Gastrocnemius medialis (tissue), 4 donors: ENCODE data around the gene ITGA8.
"Not testable (repeated sequence)": the region's sequence is repeated elsewhere in the genome, so short reads cannot be mapped to it uniquely, and the experiment has no call there.

Experiments
- POLR2A ChIP-seq, 2 donors: fragments of 450-650 bp; IDR thresholded peaks; one replicate each; pipeline ENCODE4 v1.6.1; 2017; ENCODE audit warnings: antibody characterized with exemption in 2 of 2, mild to moderate bottlenecking in 2 of 2, moderate library complexity in 2 of 2
- TF ChIP-seq, protein P1 (sequence below), 5 experiments: fragments of 450-650 bp in 3 of 5; fragments of 200-600 bp in 2 of 5; sonication (generic) in 2 of 5; IDR thresholded peaks in 4 of 5; conservative IDR thresholded peaks in 1 of 5; 1 replicate in 4 of 5; 2 replicates in 1 of 5; pipeline ENCODE4 v1.5.1; 2016 to 2019; ENCODE audit warnings: antibody characterized with exemption in 5 of 5, mild to moderate bottlenecking in 3 of 5, moderate library complexity in 3 of 5

DNA sequence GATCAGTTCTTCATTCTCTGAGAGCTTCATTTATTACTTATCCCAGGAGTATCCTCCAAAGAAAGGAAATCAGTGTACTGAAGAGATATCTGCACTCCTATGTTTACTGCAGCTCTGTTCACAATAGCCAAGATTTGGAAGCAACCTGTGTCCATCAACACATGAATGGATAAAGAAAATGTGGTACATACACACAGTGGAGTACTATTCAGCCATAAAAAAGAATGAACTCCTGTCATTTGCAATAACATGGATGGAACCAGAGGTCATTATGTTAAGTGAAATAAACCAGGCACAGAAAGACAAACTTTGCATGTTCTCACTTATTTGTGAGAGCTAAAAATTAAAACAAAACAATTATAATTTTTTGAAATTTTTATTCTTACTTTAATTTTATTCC, 244.3 kb downstream of the ITGA8 start:
- TF ChIP-seq, protein P1, sequence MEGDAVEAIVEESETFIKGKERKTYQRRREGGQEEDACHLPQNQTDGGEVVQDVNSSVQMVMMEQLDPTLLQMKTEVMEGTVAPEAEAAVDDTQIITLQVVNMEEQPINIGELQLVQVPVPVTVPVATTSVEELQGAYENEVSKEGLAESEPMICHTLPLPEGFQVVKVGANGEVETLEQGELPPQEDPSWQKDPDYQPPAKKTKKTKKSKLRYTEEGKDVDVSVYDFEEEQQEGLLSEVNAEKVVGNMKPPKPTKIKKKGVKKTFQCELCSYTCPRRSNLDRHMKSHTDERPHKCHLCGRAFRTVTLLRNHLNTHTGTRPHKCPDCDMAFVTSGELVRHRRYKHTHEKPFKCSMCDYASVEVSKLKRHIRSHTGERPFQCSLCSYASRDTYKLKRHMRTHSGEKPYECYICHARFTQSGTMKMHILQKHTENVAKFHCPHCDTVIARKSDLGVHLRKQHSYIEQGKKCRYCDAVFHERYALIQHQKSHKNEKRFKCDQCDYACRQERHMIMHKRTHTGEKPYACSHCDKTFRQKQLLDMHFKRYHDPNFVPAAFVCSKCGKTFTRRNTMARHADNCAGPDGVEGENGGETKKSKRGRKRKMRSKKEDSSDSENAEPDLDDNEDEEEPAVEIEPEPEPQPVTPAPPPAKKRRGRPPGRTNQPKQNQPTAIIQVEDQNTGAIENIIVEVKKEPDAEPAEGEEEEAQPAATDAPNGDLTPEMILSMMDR (IDR thresholded peaks at IDR 0.05 in 4 of 5, conservative IDR thresholded peaks at IDR 0.05 in 1 of 5), result not testable (repeated sequence)
- TF ChIP-seq POLR2A (IDR thresholded peaks at IDR 0.05), result not testable (repeated sequence)
